ENCODE measurements around the gene ZEB2. TPM values are rescaled to one million over a fixed set of nuclear protein-coding genes. Genes with fewer than 3 reads are reported as not detected.

Gene ZEB2
- total and polyA plus RNA-seq, 12 donors = 29.0 to 226 (median 142) TPM

DNA sequence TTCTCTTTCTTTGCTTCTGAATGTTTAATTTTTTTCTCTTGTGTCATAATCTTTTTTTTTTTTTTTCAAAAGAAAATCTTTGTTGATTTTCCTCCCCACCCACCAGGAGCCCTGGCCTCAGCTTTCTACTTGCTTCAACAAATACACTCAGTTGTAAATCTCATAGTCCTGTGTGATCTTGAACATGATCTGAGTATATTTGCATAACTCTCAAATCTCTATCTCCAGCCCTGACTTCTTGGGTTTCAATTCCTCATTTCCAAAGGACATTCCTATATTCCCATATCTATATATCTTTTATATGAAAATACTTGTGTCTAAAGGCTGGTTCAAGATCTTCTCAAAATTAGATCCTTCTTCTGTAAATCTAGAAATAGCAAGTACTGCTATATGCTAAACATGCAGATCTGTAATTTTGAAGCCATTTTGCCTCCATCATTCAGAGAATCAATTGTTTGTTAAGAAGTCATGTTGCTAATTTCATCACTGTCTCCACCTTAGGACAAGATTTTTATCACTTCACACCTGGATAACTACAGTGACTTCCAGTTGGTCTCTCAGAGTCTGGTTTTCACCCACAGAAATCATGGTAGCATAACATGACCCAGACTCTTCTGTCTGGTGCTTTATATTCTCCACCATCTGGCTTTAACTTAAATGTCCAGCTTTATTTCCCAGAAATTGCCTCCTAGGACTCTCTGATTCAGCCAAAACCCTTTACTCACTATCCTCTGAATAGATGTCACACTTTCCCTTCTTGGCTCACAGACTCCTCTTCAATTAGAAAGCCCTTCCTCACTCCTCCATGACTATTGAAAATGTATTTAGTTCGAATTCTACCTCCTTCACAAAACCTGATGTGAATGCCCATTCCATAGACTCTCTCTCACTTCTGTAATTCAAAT lies 98.1 kb downstream of the ZEB2 start:
- Histone ChIP-seq H3K4me3 (no peak overlapping the region), H3K27ac (no peak overlapping the region), H3K36me3 (replicated peaks in 1 of 2) (peaks cover 0 to 13% of the 10 kb centered on the region in 2 donors), H3K4me1 (replicated peaks in 1 of 2) (peaks cover 14 to 24% of the 10 kb centered on the region in 2 donors), H3K9me3 (replicated peaks in 1 of 3) (no peaks in the 10 kb centered on the region), H3K27me3 (no peaks in the 10 kb centered on the region)
- TF ChIP-seq, protein P1, sequence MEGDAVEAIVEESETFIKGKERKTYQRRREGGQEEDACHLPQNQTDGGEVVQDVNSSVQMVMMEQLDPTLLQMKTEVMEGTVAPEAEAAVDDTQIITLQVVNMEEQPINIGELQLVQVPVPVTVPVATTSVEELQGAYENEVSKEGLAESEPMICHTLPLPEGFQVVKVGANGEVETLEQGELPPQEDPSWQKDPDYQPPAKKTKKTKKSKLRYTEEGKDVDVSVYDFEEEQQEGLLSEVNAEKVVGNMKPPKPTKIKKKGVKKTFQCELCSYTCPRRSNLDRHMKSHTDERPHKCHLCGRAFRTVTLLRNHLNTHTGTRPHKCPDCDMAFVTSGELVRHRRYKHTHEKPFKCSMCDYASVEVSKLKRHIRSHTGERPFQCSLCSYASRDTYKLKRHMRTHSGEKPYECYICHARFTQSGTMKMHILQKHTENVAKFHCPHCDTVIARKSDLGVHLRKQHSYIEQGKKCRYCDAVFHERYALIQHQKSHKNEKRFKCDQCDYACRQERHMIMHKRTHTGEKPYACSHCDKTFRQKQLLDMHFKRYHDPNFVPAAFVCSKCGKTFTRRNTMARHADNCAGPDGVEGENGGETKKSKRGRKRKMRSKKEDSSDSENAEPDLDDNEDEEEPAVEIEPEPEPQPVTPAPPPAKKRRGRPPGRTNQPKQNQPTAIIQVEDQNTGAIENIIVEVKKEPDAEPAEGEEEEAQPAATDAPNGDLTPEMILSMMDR (IDR thresholded peaks at IDR 0.05) = no peak
- no peak for TF ChIP-seq POLR2A (IDR thresholded peaks at IDR 0.05)
- DNase-seq = no peak
- 89 to 100% (median 95%) methylated on average over 1 of the region's 1 CpG for WGBS, 4 donors
- intact Hi-C loops (cut with DNase I) = no loop called here

DNA sequence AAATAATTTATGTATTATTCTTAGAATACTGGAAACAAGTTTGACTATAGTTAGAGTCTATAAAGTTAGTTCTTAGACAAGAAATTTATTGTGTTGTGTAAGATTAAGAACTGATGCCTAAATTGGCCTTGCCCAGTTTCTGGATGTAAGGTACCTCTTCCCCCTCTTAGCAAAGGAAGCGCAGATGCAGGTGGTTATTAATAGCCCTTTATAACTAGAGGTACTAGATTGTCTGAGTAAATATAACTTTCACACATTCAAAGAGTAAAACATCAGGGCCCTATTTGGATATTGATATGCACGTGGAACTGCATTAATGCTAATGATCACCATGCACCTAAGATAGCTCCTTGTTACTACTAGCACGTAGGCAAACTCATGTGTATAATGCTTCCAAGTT lies 100.7 kb downstream of the ZEB2 start:
- peaks cover 0 to 15% of the 10 kb centered on the region in 2 donors for H3K36me3 ChIP-seq (replicated peaks in 1 of 2)
- intact Hi-C loops (cut with DNase I) = no loop called here
- DNase-seq = no peak
- H3K27ac ChIP-seq = no peak overlapping the region
- no peak for TF ChIP-seq POLR2A (IDR thresholded peaks at IDR 0.05)
- TF ChIP-seq, protein P1 (IDR thresholded peaks at IDR 0.05) = no peak
- WGBS, 4 donors = 91 to 100% (median 93%) methylated on average over 3 of the region's 3 CpGs
- peaks cover 0 to 11% of the 10 kb centered on the region in 2 donors for H3K4me1 ChIP-seq (replicated peaks in 1 of 2)
- no peaks in the 10 kb centered on the region for H3K9me3 ChIP-seq (replicated peaks in 1 of 3)
- H3K4me3 ChIP-seq = no peak overlapping the region
- H3K27me3 ChIP-seq = no peaks in the 10 kb centered on the region

- Histone ChIP-seq H3K27me3 (no peaks in the 10 kb centered on the region), H3K4me1 (replicated peaks in 1 of 2) (peaks cover 0 to 28% of the 10 kb centered on the region in 2 donors), H3K36me3 (replicated peaks in 1 of 2) (peaks cover 0 to 15% of the 10 kb centered on the region in 2 donors), H3K9me3 (replicated peaks in 1 of 3) (no peaks in the 10 kb centered on the region), H3K4me3 (no peak overlapping the region), H3K27ac (peak overlapping the region in 1 of 5 donors; percentile 66)
- intact Hi-C loops (cut with DNase I) = no loop called here
- no peak for TF ChIP-seq POLR2A (IDR thresholded peaks at IDR 0.05)
- TF ChIP-seq, protein P1 (IDR thresholded peaks at IDR 0.05) = no peak
- DNase-seq = no peak
- 75 to 90% (median 83%) methylated on average over 4 of the region's 4 CpGs for WGBS, 4 donors
Observed at GRCh38 chr2:144415386-144415785, 104.5 kb downstream of the ZEB2 start.

DNA sequence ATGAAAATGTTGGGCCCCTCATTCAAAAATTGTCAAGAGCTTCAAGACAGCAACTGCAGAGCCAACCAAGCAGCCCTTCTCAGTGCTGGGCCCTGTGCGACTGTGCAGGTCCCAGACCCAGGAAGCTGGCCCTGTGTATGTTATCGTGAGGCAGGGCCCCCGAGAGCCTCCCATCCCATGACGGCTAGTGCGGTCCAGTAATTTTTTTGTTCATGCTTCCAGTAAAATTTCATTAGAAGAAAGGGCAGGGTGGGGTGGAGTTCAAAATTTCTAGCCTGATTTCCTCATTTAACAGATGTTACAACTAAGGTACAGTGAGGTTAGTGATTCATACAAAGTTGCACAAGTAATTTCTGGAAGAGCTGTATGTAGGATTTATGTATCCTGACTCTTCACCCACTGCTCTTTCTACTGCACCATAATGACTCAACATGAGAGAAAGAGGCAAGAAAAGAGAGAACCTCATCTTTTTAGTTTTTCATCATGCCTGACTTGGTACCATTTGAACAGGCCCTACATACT lies 105.5 kb downstream of the ZEB2 start:
- H3K4me1 ChIP-seq (replicated peaks in 1 of 2) = peaks cover 0 to 28% of the 10 kb centered on the region in 2 donors
- intact Hi-C loops (cut with DNase I) = no loop called here
- H3K27me3 ChIP-seq = no peaks in the 10 kb centered on the region
- no peak for TF ChIP-seq POLR2A (IDR thresholded peaks at IDR 0.05)
- TF ChIP-seq, protein P1 (IDR thresholded peaks at IDR 0.05) = no peak
- H3K9me3 ChIP-seq (replicated peaks in 1 of 3) = no peaks in the 10 kb centered on the region
- DNase-seq = peak in 4 of 7 donors; percentile 39 to 64 (median 56)
- H3K36me3 ChIP-seq (replicated peaks in 1 of 2) = peaks cover 0 to 11% of the 10 kb centered on the region in 2 donors
- H3K4me3 ChIP-seq = no peak overlapping the region
- peak overlapping the region; percentile 30 to 85 (median 33) for H3K27ac ChIP-seq
- WGBS, 4 donors = 71 to 100% (median 83%) methylated on average over 1 to 5 of the region's 5 CpGs

All from adrenal gland (tissue), 12 donors.